Neural progenitor cell (in vitro differentiated cells): ENCODE data around the gene AEBP1.

Experiments used
- CTCF ChIP-seq: fragments of 200-600 bp; sonication (generic); IDR thresholded peaks from 2 replicates; pipeline ENCODE4 v1.5.1; 2017; ENCODE audit warnings: antibody characterized with exemption, mild to moderate bottlenecking
- EZH2 ChIP-seq: fragments of 200-600 bp; sonication (generic); IDR thresholded peaks from 2 replicates; pipeline ENCODE4 v1.6.1; 2017; ENCODE audit warnings: antibody characterized with exemption, mild to moderate bottlenecking, moderate library complexity
- EZH2phosphoT487 ChIP-seq: fragments of 200-600 bp; sonication (generic); IDR thresholded peaks from 2 replicates; pipeline ENCODE4 v1.6.1; 2017; ENCODE audit warnings: antibody characterized with exemption

- no peak for TF ChIP-seq EZH2
- TF ChIP-seq CTCF: no peak
- TF ChIP-seq EZH2phosphoT487: no peak
Observed at GRCh38 chr7:44113764-44114354, 9.7 kb downstream of the AEBP1 start.
